Cardiac fibroblast (primary cell): ENCODE results near the gene LRRC51.
"Not testable (repeated sequence)": the region's sequence is repeated elsewhere in the genome, so short reads cannot be mapped to it uniquely, and the experiment has no call there.

Source experiments
- DNase-seq, 2 donors: peaks; one replicate each; pipeline versions ENCODE4 v3.0.0 to v3.0.0-alpha.2; 2010; ENCODE audit warnings: low read depth in 2 of 2
- H3K4me3 ChIP-seq, 2 donors: replicated peaks in 1 of 2; 1 replicate in 1 of 2; 2 replicates in 1 of 2; pipeline ENCODE4 v1.5.1; 2011; ENCODE audit warnings: low read depth in 2 of 2, low read length in 2 of 2, mild to moderate bottlenecking in 2 of 2, moderate library complexity in 1 of 2
- CTCF ChIP-seq: IDR thresholded peaks from one replicate; pipeline ENCODE4 v1.5.1; 2011; ENCODE audit warnings: low read depth, mild to moderate bottlenecking, low read length, inconsistent platforms

The LRRC51 gene

GRCh38 chr11:72125956-72126355 lies 45.3 kb downstream of the LRRC51 start:
- no peak for DNase-seq
- TF ChIP-seq CTCF, result no peak
- H3K4me3 ChIP-seq, result no peak overlapping the region

GRCh38 chr11:72127923-72128322 lies 47.3 kb downstream of the LRRC51 start:
- H3K4me3 ChIP-seq, result no peak overlapping the region
- no peak for TF ChIP-seq CTCF
- DNase-seq, result no peak

- no peak overlapping the region for H3K4me3 ChIP-seq
- DNase-seq, result no peak
- no peak for TF ChIP-seq CTCF
Measured at GRCh38 chr11:72129381-72129780, 48.7 kb downstream of the LRRC51 start.

- TF ChIP-seq CTCF, result no peak
- H3K4me3 ChIP-seq, result no peak overlapping the region
- DNase-seq, result no peak
Measured at GRCh38 chr11:72132646-72133045, 52.0 kb downstream of the LRRC51 start.

GRCh38 chr11:72135473-72135872 lies 54.8 kb downstream of the LRRC51 start, which contains the start of gene FOLR3:
FOLR3 (plus strand) TSS chr11:72135725; CDS start chr11:72135953, 228 bp downstream.
- not testable (repeated sequence) for DNase-seq, H3K4me3 ChIP-seq

GRCh38 chr11:72135891-72136683 lies 55.4 kb downstream of the LRRC51 start:
- no peak overlapping the region for H3K4me3 ChIP-seq
- peak in 1 of 2 donors; percentile 34 for DNase-seq
- TF ChIP-seq CTCF, result no peak

- H3K4me3 ChIP-seq, result no peak overlapping the region
Measured at GRCh38 chr11:72136684-72137262, 56.1 kb downstream of the LRRC51 start.

More at GRCh38 chr11:72136684-72137262, 56.1 kb downstream of the LRRC51 start:
- no peak for TF ChIP-seq CTCF
- no peak for DNase-seq
